HG03439 (cell line): ENCODE results near the gene B4GALNT3.
"Not testable (repeated sequence)": the region's sequence is repeated elsewhere in the genome, so short reads cannot be mapped to it uniquely, and the experiment has no call there.

ENCODE experiments used
- ATAC-seq: cut with Tn5 transposase; IDR thresholded peaks from one replicate; pipeline ENCODE4 v1.9.1; 2021; ENCODE audit warnings: mild to moderate bottlenecking, moderate library complexity; ENCODE audit not compliant: unreplicated experiment

The B4GALNT3 gene

DNA sequence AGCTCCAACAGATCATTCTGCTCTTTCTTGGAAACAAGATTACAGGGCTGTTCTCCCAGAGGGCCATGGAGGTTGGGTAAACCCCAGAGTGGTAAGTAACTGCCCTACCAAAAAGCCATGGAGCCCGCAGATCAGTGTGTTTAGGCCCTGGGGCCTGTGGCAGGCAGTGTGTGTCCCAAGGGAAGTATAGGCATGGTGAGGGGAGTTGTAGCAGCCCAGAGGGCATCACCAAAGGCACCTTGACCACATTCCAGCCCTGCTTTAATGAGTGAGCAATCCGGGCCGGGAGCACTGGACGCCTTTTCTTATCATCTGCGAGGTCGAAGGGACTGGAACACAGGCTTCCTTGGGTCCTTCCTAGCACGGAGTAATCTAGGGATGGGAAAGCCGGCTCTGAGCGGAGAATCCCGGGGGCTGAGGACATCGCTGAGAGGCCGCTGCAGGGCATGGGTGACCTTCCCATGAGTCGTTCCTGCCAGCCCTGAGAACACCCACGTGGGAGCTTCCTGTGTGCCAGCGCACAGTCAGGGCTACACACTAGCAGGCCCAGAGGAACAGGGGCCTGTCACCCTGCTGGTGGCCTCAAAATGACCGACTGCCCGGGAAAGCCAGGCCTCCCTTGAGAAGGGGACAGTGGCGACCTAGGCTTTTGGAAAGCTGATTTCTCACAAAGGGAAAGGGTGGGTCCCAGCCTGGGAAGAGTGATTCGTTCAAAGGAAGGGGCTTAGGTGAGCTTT, 112.2 kb downstream of the B4GALNT3 start:
- no peak for ATAC-seq

DNA sequence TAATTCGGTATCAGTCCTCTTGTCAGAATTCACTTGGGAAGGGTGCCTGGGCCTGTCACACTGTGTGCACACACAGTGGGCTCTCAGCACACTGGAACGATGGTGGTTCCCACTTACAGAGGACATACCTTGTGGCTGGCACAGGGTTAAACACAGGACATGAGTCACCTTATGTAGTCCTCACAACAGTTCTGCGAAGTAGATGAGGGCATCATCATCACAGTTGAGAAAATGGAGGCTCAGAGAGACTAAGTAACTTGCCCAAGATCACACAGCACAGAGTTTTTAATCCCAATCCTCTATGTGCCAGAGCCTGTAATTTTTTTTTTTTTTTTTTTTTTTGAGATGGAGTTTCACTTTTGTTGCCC, 112.8 kb downstream of the B4GALNT3 start:
- ATAC-seq = no peak

DNA sequence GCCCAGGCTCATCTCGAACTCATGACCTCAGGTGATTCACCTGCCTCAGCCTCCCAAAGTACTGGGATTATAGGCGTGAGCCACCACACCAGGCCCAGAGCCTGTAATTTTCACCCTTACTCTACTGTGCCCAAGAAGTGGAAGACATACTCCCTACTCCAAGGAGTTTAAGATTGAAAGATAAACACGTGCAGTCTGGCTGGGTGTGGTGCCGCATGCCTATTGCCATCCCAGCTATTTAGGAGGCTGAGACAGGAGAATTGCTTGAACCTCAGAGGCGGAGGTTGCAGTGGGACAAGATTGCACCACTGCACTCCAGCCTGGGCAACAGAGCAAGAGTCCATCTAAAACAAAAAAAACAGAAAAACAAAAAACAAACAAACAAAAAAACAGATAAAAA, 113.5 kb downstream of the B4GALNT3 start:
- ATAC-seq = no peak

GRCh38 chr12:574475-575128, 114.9 kb downstream of the B4GALNT3 start:
- no peak for ATAC-seq

- ATAC-seq = no peak
Observed at GRCh38 chr12:575129-575502, 115.4 kb downstream of the B4GALNT3 start.

DNA sequence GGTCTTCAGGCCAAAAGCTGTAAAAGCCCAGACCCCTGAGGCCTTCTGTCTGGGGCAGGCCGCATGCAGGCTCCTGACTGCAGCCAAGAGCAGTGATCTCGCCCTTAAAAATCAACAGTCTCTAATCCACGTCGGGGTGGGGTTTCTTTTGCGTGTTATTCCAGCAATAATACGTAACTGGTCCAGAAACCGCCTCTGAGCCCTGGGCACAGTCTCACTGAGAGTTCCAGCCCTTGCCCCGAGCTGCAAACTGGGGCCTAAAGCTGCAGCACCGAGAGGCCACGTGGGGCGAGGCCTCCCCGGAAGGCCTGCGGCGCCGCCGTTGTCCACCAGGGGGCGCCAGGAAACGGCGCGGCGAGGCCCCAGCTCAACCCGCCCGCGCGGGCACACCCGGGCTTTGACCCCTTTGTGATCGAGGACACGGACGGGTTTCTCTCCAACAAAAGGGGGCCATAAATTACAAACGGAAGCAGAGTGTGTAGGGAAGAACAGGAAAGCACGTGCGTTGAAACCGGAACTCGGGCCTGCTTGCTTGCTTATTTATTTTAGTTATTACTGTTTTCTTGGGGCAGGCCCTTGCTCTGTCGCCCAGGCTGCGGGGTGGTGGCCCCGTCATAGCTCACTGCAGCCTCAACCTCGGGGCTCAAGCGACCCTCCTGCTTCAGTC, 116.3 kb downstream of the B4GALNT3 start:
- ATAC-seq = no peak

- no peak for ATAC-seq
Observed at GRCh38 chr12:576615-577110, 116.9 kb downstream of the B4GALNT3 start.

DNA sequence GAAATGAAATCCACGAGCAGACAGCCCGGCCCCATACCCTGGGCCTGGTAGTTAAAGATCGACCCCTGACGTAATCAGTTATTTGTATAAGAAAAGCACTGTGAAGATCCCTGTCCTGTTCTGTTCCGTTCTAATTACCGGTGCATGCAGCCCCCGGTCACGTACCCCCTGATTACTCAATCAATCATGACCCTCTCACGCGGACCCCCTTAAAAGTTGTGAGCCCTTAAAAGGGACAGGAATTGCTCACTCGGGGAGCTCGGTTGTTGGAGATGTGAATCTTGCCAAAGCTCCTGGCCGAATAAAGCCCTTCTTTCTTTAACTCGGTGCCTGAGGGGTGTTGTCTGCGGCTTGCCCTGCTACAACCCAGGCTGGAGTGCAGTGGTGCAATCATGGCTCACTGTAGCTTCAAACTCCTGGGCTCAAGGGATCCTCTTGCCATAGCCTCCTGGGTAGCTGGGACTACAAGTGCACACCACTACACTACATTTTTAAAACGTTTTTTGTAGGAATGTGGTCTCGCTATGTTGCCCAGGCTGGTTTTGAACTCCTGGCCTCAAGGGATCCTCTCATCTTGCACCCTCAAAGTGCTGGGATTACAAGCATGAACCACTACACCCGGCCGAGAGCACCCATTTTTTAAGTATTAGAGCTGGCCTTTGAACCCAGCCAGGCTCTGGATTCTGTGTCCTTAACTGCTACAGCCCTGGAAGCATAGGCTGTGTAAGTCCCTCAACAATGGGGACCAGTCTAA, 118.4 kb downstream of the B4GALNT3 start:
- ATAC-seq = not testable (repeated sequence)

- ATAC-seq = no peak
Observed at GRCh38 chr12:578748-579419, 119.1 kb downstream of the B4GALNT3 start.

DNA sequence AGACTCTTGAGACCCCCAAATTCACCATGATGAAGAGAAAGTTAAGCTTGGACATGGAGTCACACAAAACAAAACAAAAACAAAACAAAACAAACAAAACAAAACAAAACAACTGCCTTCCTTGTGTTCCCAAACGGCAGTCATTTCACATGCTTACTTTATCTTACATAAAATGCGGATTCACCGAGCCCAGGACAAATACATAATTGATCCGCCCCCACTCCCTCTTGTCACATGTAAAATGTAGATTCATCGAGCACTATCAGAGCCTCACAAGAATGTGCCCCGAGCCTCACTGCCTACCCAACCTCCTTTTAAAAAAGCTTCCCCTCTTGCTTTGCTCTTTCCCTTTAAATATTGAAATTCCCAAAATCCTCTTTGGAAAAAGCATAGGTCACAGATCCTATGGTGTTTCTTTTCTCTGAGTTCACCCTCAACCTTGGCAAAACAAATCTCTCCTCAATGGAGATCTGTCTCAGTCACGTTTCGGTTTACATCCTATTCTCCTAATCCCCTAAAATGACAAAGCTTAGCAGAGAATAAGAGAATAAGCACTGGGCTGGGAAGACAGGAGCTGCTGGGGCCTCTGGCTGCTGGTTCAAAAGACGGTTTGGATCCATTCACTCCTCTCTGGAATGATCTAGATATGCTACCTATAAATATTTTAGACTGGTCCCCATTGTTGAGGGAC, 119.8 kb downstream of the B4GALNT3 start:
- ATAC-seq = no peak

- ATAC-seq = no peak
Observed at GRCh38 chr12:580813-581212, 121.1 kb downstream of the B4GALNT3 start.

DNA sequence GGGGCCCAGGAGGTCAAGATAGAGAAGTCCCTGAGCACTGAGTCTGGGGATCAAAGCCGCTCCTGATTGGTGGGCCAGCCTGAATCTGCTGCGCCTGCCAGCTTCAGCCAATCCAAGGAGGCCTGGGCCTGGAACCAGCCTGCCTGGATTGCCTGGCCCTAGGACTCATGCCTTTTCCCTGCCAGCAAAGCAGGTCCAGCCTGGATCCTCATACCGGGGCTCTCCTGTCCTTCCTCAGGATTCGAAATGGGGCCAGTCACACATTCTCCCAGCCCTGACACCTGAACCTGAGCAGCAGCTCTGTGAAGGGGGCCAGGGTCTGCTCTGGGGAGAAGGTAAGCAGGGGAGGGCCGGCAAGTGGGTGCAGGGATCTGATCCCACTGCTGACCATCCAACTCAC, 121.6 kb downstream of the B4GALNT3 start:
- no peak for ATAC-seq

DNA sequence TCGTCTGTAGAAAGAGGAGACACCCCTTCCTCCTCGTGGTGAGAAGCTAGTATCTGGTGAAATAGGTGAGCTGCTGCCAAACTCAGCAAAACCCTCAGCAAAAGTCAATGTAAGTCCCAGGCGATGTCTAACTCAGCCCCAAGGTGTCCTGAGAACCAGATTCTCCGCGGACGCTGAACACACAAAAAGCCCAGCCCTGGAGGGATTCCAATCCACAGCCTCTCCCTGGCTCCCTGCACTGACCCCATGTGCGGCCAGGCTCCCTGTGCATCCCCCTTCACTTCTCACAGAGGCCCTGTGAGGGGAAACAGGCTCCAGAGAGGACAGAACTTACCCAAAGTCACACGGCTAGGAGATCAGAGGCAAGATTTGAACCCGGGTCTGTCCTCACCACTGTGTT, 122.0 kb downstream of the B4GALNT3 start:
- no peak for ATAC-seq

- no peak for ATAC-seq
Observed at GRCh38 chr12:583251-583869, 123.6 kb downstream of the B4GALNT3 start.

GRCh38 chr12:585062-586061, 125.6 kb downstream of the B4GALNT3 start:
- ATAC-seq = no peak

GRCh38 chr12:586318-587071, 126.8 kb downstream of the B4GALNT3 start:
- no peak for ATAC-seq

- no peak for ATAC-seq
Observed at GRCh38 chr12:587132-588023, 127.6 kb downstream of the B4GALNT3 start.
